Endothelial cell of umbilical vein (primary cell): ENCODE measurements around the gene ZNF366.

Experiments used
- EZH2 ChIP-seq: IDR thresholded peaks from 2 replicates; pipeline ENCODE4 v1.6.1; 2012; ENCODE audit warnings: borderline replicate concordance, low read depth, mild to moderate bottlenecking, moderate library complexity, low read length, inconsistent platforms; ENCODE audit not compliant: severe bottlenecking
- FOS ChIP-seq: IDR thresholded peaks from 2 replicates; pipeline ENCODE4 v1.6.1; 2011; ENCODE audit warnings: mild to moderate bottlenecking, low read length, moderate library complexity, borderline replicate concordance; ENCODE audit not compliant: insufficient read depth
- TF ChIP-seq, protein P1 (sequence below), 2 donors: IDR thresholded peaks; 1 replicate in 1 of 2; 2 replicates in 1 of 2; pipeline ENCODE4 v1.5.1; 2011; ENCODE audit warnings: low read length in 2 of 2, mild to moderate bottlenecking in 2 of 2, moderate library complexity in 2 of 2, control low read depth in 1 of 2, inconsistent platforms in 1 of 2, low read depth in 1 of 2; ENCODE audit not compliant: insufficient read depth in 1 of 2; ENCODE audit errors: extremely low read depth in 1 of 2
- TF ChIP-seq, protein P2 (sequence below): IDR thresholded peaks from 2 replicates; pipeline ENCODE4 v1.6.1; 2011; ENCODE audit not compliant: insufficient read depth, insufficient read length

DNA sequence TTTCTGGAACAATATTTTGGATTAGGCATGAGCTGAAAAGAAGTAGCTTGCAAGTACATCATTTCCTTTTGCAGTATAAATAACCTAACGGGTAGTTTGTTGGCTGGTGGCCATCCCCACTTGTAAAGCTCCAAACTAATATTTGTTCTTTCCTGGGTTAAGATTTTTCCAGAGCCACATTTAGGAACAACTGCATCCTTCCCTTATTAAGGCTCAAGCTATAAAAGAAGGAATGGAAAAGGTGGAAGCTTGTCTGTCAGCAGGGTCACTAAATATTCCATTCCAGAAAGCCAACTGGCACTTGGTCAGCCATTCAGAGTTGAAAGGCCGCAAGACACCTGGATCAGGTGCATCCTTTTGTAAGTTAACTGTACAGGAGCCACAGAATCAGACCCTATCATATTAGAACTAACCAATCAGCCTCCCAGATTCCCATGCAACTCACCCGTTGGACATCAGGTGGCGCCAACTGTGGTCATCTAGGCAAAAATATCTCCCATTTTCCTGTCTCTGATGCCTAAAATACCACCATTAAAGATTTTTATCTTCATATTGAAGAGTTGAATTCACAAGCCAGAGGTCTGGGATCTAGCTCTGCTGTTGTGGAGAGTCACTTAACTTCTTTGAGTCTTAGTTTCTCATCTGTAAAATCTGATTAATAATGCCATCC lies 104.1 kb downstream of the ZNF366 start:
- TF ChIP-seq, protein P1, sequence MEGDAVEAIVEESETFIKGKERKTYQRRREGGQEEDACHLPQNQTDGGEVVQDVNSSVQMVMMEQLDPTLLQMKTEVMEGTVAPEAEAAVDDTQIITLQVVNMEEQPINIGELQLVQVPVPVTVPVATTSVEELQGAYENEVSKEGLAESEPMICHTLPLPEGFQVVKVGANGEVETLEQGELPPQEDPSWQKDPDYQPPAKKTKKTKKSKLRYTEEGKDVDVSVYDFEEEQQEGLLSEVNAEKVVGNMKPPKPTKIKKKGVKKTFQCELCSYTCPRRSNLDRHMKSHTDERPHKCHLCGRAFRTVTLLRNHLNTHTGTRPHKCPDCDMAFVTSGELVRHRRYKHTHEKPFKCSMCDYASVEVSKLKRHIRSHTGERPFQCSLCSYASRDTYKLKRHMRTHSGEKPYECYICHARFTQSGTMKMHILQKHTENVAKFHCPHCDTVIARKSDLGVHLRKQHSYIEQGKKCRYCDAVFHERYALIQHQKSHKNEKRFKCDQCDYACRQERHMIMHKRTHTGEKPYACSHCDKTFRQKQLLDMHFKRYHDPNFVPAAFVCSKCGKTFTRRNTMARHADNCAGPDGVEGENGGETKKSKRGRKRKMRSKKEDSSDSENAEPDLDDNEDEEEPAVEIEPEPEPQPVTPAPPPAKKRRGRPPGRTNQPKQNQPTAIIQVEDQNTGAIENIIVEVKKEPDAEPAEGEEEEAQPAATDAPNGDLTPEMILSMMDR (IDR thresholded peaks at IDR 0.05; ENCODE audit: extremely low read depth in 1 of 2, insufficient read depth in 1 of 2, low read depth in 1 of 2, low read length in 2 of 2): peak; percentile 34 to 35
- TF ChIP-seq, protein P2, sequence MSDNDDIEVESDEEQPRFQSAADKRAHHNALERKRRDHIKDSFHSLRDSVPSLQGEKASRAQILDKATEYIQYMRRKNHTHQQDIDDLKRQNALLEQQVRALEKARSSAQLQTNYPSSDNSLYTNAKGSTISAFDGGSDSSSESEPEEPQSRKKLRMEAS: no peak
- TF ChIP-seq EZH2 (no peak), FOS (no peak)
